C4-2B (cell line): ENCODE results near the gene PKD2.

Source experiments
- H3K27ac ChIP-seq: fragments of 450-650 bp; 2 replicates; pipeline ENCODE4 v1.5.1; 2017
- ZFX ChIP-seq: fragments of 450-650 bp; IDR thresholded peaks from 2 replicates; pipeline ENCODE4 v1.6.1; 2017
- TF ChIP-seq, protein P1 (sequence below): fragments of 450-650 bp; conservative IDR thresholded peaks from 2 replicates; pipeline ENCODE4 v1.5.1; 2017; ENCODE audit warnings: mild to moderate bottlenecking

The PKD2 gene

GRCh38 chr4:87979810-87980209 is 27.6 kb upstream of the PKD2 start:
- H3K27ac ChIP-seq = no peak overlapping the region
- TF ChIP-seq, protein P1, sequence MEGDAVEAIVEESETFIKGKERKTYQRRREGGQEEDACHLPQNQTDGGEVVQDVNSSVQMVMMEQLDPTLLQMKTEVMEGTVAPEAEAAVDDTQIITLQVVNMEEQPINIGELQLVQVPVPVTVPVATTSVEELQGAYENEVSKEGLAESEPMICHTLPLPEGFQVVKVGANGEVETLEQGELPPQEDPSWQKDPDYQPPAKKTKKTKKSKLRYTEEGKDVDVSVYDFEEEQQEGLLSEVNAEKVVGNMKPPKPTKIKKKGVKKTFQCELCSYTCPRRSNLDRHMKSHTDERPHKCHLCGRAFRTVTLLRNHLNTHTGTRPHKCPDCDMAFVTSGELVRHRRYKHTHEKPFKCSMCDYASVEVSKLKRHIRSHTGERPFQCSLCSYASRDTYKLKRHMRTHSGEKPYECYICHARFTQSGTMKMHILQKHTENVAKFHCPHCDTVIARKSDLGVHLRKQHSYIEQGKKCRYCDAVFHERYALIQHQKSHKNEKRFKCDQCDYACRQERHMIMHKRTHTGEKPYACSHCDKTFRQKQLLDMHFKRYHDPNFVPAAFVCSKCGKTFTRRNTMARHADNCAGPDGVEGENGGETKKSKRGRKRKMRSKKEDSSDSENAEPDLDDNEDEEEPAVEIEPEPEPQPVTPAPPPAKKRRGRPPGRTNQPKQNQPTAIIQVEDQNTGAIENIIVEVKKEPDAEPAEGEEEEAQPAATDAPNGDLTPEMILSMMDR = no peak
- no peak for TF ChIP-seq ZFX

DNA sequence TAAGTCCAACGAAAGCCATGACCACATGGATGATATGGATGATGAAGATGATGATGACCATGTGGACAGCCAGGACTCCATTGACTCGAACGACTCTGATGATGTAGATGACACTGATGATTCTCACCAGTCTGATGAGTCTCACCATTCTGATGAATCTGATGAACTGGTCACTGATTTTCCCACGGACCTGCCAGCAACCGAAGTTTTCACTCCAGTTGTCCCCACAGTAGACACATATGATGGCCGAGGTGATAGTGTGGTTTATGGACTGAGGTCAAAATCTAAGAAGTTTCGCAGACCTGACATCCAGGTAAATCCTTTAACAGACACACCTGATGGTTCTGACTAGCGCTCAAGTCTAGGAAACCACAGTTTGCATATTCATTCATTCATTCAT is 25.9 kb upstream of the PKD2 start:
- no peak overlapping the region for H3K27ac ChIP-seq
- TF ChIP-seq, protein P1 = no peak
- no peak for TF ChIP-seq ZFX

- no peak for TF ChIP-seq ZFX
- TF ChIP-seq, protein P1 = no peak
- no peak overlapping the region for H3K27ac ChIP-seq
Measured at GRCh38 chr4:87982036-87982435, 25.4 kb upstream of the PKD2 start.

- H3K27ac ChIP-seq = no peak overlapping the region
- no peak for TF ChIP-seq ZFX
- TF ChIP-seq, protein P1 = no peak
Measured at GRCh38 chr4:87982446-87983010, 24.9 kb upstream of the PKD2 start.

DNA sequence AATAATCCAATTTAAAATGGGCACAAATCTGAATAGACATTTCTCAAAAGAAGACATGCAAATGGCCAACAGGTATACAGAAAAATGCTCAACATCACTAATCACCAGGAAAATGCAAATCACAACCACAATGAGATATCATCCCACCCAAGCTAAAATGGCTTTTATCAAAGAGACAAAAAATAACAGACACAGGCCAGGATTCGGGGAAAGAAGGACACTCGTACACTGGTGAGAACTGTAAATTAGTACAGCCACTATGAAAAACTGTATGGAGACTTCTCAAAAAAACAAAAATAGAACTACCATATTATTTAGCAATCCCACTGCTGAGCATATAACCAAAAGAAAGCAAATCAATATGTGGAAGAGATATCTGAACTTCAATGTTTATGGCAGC is 23.4 kb upstream of the PKD2 start:
- no peak for TF ChIP-seq ZFX
- no peak overlapping the region for H3K27ac ChIP-seq

DNA sequence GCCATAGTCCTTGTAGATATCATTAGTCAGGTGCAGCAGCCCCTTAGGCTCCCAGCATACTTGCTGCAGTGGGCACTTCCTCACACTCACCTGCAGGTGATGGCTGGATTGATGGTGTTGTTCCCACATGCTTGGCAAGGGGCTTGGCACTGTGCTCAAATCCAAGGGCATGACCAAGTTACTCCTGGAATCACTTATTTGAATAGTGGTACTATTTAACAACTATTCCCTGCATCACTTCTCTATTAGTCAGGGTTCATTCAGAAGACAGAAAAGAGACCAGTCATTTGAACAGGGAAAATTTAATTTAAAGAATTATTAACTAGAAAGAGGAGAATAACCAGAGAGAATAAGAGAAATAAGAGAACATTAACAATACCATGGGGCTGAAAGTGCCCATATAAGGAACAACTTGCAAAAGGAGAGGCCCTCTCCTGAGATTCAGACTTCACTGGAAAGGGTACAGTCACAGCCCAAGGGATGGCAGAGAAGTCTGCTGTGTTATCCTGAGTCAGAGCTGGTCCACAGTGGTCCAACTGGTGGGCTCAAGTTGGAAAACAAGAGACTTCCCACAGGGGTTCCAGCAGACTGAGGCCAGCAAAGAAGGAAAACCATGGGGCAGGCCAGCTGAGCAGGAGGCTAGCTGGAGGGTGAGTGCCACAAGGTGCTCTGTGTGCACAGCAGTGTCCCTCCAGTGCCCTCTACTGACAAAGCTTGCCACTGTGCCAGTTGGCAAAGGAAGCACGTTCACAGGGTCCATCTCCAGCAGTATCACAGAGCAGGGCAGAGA is 22.1 kb upstream of the PKD2 start:
- TF ChIP-seq ZFX = no peak
- TF ChIP-seq, protein P1 = peak; percentile 87
- H3K27ac ChIP-seq = no peak overlapping the region

GRCh38 chr4:87985887-87986200 is 21.6 kb upstream of the PKD2 start:
- TF ChIP-seq, protein P1 = peak; percentile 63
- no peak for TF ChIP-seq ZFX
- no peak overlapping the region for H3K27ac ChIP-seq

GRCh38 chr4:87986508-87986907 is 20.9 kb upstream of the PKD2 start:
- H3K27ac ChIP-seq = no peak overlapping the region
- TF ChIP-seq, protein P1 = no peak
- no peak for TF ChIP-seq ZFX
